WERI-Rb-1 (cell line): ENCODE data around the gene PTPRT.

Source experiments
- DNase-seq: peaks from one replicate; pipeline ENCODE4 v3.0.0-alpha.2; 2020
- H3K27ac ChIP-seq: fragments of 250-450 bp; sonication (Bioruptor Pico); 2 replicates; pipeline ENCODE4 v1.5.1; 2020; ENCODE audit warnings: mild to moderate bottlenecking, moderate library complexity
- H3K27me3 ChIP-seq: fragments of 250-450 bp; sonication (Bioruptor Pico); 2 replicates; pipeline ENCODE4 v1.5.1; 2021; ENCODE audit warnings: mild to moderate bottlenecking, low read depth, moderate library complexity; ENCODE audit not compliant: insufficient read depth, severe bottlenecking
- H3K36me3 ChIP-seq: fragments of 250-450 bp; sonication (Bioruptor Pico); 2 replicates; pipeline ENCODE4 v1.5.1; 2020; ENCODE audit warnings: mild to moderate bottlenecking, moderate library complexity
- H3K4me3 ChIP-seq: 2 replicates; pipeline ENCODE4 v1.5.1; 2011; ENCODE audit warnings: low read depth, mild to moderate bottlenecking, control low read depth, low read length
- H3K9me3 ChIP-seq: fragments of 250-450 bp; sonication (Bioruptor Pico); 2 replicates; pipeline ENCODE4 v1.5.1; 2021; ENCODE audit warnings: mild to moderate bottlenecking, moderate library complexity; ENCODE audit not compliant: severe bottlenecking
- TF ChIP-seq, protein P1 (sequence below): IDR thresholded peaks from 2 replicates; pipeline ENCODE4 v1.5.1; 2011; ENCODE audit warnings: low read depth, mild to moderate bottlenecking, control low read depth, inconsistent platforms, low read length

Gene PTPRT

DNA sequence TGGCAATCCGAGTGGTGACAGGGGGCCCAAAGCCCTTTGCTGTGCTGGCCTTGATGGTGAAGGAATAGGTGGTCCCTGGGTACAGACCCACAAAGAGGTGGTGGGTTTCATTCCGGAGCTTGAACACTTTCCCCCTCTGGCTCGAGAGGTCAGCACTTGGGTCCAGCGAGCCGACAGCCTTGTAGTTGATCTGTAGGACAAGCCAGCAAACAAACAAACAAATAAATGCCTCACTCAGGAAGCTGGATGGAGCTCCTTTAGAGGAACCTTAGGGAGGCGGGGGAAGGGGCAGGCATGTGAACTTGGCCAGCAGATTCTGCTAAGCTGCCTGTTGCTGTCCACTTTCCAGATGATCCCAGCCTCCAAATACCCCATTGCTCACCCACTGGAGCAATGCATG is 837.6 kb downstream of the PTPRT start:
- Histone ChIP-seq H3K36me3 (no peaks in the 10 kb centered on the region), H3K9me3 (no peaks in the 10 kb centered on the region), H3K27me3 (no peaks in the 10 kb centered on the region), H3K4me3 (no peak overlapping the region), H3K27ac (no peak overlapping the region)
- TF ChIP-seq, protein P1, sequence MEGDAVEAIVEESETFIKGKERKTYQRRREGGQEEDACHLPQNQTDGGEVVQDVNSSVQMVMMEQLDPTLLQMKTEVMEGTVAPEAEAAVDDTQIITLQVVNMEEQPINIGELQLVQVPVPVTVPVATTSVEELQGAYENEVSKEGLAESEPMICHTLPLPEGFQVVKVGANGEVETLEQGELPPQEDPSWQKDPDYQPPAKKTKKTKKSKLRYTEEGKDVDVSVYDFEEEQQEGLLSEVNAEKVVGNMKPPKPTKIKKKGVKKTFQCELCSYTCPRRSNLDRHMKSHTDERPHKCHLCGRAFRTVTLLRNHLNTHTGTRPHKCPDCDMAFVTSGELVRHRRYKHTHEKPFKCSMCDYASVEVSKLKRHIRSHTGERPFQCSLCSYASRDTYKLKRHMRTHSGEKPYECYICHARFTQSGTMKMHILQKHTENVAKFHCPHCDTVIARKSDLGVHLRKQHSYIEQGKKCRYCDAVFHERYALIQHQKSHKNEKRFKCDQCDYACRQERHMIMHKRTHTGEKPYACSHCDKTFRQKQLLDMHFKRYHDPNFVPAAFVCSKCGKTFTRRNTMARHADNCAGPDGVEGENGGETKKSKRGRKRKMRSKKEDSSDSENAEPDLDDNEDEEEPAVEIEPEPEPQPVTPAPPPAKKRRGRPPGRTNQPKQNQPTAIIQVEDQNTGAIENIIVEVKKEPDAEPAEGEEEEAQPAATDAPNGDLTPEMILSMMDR, result no peak
- DNase-seq, result no peak

DNA sequence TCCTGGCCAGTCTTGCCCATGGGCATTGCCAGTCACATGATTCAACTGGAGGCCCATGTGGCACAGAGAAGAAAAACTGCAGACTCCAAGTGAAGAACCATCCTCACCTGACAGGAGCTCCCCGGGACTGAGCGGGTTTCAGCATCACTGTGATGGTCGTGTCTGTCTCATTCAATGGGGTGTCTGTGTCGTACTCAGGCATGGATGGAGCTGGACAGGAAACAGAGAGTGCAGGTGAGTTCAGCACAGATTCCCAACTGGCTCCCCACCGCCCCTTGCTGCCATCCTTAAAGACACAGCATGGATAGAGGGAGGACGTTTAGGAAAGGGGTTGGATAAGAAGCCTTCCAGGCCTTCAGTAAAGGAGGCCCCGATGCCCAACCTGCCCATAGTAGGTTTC is 839.2 kb downstream of the PTPRT start:
- H3K27me3 ChIP-seq, result no peaks in the 10 kb centered on the region
- no peaks in the 10 kb centered on the region for H3K9me3 ChIP-seq
- H3K27ac ChIP-seq, result no peak overlapping the region
- H3K36me3 ChIP-seq, result no peaks in the 10 kb centered on the region
- no peak overlapping the region for H3K4me3 ChIP-seq
- TF ChIP-seq, protein P1, result no peak
- DNase-seq, result no peak

DNA sequence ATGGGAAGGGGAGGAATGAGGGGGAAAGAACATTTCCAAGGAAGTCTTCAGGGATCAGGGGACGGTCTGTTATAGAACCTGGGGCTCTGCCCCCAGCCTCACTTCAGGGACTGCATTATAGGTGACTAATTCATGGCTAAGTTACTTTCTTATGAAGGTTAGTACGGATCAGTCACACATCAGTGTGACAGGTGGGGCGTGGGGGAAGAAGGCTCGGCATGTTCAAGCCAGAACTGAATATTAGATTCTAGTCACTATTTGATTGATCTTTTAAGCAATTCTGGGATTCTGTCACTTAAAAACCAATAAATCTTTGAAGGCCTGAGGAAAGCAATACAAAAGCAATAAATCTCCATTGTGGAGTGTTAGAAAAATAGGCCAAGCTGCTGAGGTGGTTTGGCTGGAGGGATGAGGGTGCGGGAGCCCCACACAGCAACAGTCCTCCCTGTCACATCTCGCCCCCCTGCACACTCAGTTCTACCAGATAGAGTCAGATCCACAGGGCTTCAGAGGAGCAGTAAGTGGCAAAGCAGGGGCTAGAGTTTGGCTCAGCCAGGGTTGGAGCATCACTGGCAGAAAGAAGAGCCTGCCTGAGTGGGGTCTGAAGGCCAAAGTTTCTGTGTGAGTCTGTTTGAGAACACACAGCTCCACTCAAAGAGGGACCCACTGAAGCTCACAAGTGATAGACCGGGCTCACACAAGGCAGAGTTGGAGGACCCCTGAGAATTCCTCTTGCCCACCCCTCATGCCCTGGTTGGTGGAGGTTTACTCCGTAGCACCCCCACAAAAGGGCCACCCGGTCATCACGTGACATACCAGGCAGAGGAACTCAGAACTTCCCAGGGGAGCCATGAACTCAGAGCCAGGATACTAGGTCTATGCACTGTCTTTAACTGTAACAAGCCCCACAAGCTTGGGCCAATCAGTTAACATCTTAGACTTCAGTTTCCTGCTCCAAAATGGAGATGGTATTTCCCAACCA is 843.2 kb downstream of the PTPRT start:
- H3K27me3 ChIP-seq, result no peaks in the 10 kb centered on the region
- no peaks in the 10 kb centered on the region for H3K9me3 ChIP-seq
- no peak for DNase-seq

DNA sequence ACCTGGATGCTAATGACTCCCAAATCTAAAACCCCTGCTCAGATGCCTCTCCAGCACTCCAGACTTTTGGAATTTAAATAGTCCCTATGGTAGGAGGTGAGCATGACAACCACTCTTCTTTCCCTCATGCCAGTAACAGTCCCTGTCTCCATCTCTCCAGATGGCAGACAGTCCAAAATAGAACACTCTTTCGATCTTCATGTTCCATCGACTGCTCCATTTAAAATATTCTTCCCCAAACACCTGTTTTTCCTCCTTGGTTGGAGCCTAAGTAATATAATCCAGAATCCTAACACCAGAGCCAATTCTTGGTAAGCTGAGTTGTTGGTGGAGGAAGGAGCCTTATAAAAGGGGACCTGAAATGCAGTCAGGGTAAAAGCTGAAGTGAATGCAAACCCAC is 848.1 kb downstream of the PTPRT start:
- H3K27me3 ChIP-seq, result no peaks in the 10 kb centered on the region
- H3K36me3 ChIP-seq, result no peaks in the 10 kb centered on the region
- TF ChIP-seq, protein P1, result no peak

More for the DNA sequence above, 843.2 kb downstream of the PTPRT start:
- Histone ChIP-seq H3K36me3 (no peaks in the 10 kb centered on the region), H3K4me3 (no peak overlapping the region), H3K27ac (no peak overlapping the region)
- TF ChIP-seq, protein P1, result no peak

DNA sequence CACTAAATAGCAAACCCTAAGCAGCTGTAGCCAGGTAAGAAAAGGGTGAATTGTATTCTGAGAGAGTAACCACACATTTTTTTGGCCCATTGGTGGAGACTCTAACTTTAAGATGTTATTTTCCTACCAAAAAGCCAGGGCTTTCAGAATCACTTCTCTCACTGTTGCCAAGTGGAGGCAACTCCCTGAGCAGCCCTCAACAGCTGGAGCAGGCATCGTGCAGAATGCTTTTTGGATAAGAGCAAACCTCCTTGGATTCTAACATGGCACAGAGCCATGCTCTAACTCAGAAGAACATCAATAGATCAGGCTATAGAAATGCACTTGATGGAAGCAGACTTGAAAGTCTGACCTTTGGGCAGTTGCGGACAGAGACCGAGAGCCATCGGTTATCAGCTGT is 849.3 kb downstream of the PTPRT start:
- no peaks in the 10 kb centered on the region for H3K27me3 ChIP-seq
- no peaks in the 10 kb centered on the region for H3K36me3 ChIP-seq
- TF ChIP-seq, protein P1, result no peak
- no peak for DNase-seq
- H3K9me3 ChIP-seq, result no peaks in the 10 kb centered on the region
- no peak overlapping the region for H3K4me3 ChIP-seq
- H3K27ac ChIP-seq, result no peak overlapping the region

More for the DNA sequence above, 848.1 kb downstream of the PTPRT start:
- DNase-seq, result no peak
- no peaks in the 10 kb centered on the region for H3K9me3 ChIP-seq
- H3K27ac ChIP-seq, result no peak overlapping the region
- H3K4me3 ChIP-seq, result no peak overlapping the region
